A172 (cell line): ENCODE results near the gene HOXB13. TPM values are rescaled to one million over a fixed set of nuclear protein-coding genes. Genes with fewer than 3 reads are reported as not detected.

Experiments used
- DNase-seq: peaks from one replicate; pipeline ENCODE4 v3.0.0-alpha.2; 2015; ENCODE audit warnings: low spot score
- total RNA-seq: library from RNA; depleted of rRNA; stranded (reverse); fragments of >200 nt; shearing (Covaris generic); gene quantifications from 2 replicates; pipeline ENCODE4 v1.2.3, GENCODE V29; 2014; rRNA removed

Gene HOXB13
- total RNA-seq, 1 experiment from 2014 or later = 1.2 TPM

GRCh38 chr17:48711128-48711527 is 17.4 kb downstream of the HOXB13 start:
- no peak for DNase-seq

- no peak for DNase-seq
Measured at GRCh38 chr17:48704361-48705248, 23.9 kb downstream of the HOXB13 start.

- no peak for DNase-seq
Measured at GRCh38 chr17:48701864-48702532, 26.6 kb downstream of the HOXB13 start.

- no peak for DNase-seq
Measured at GRCh38 chr17:48693178-48693577, 35.4 kb downstream of the HOXB13 start.

GRCh38 chr17:48692049-48692448 is 36.5 kb downstream of the HOXB13 start:
- no peak for DNase-seq

- DNase-seq = no peak
Measured at GRCh38 chr17:48690655-48691054, 37.9 kb downstream of the HOXB13 start.

- DNase-seq = no peak
Measured at GRCh38 chr17:48681609-48682008, 46.9 kb downstream of the HOXB13 start.

GRCh38 chr17:48679385-48680096 is 49.0 kb downstream of the HOXB13 start:
- peak; percentile 6 for DNase-seq

- DNase-seq = peak; percentile 53
Measured at GRCh38 chr17:48678141-48678971, 50.2 kb downstream of the HOXB13 start.

- no peak for DNase-seq
Measured at GRCh38 chr17:48676963-48677558, 51.5 kb downstream of the HOXB13 start.

Other genes with a start within 250 kb of the HOXB13 start
- gene HOXB1, start 197.7 kb downstream of the HOXB13 start, total RNA-seq = not detected in 2 replicates
- gene HOXB2, start 183.6 kb downstream of the HOXB13 start, total RNA-seq = 27.0 and 30.6 TPM in 2 replicates
- gene HOXB4, start 150.4 kb downstream of the HOXB13 start, total RNA-seq = 5.1 and 6.3 TPM in 2 replicates
- 20.1 and 24.1 TPM in 2 replicates for gene HOXB3, start 138.5 kb downstream of the HOXB13 start, total RNA-seq
- 2.0 and 2.4 TPM in 2 replicates for gene HOXB5, start 135.0 kb downstream of the HOXB13 start, total RNA-seq
- gene HOXB6, start 123.8 kb downstream of the HOXB13 start, total RNA-seq = 40.2 and 58.7 TPM in 2 replicates
- 22.4 and 24.7 TPM in 2 replicates for gene HOXB7, start 117.7 kb downstream of the HOXB13 start, total RNA-seq
- gene HOXB8, start 113.5 kb downstream of the HOXB13 start, total RNA-seq = 34.8 and 56.0 TPM in 2 replicates
- gene HOXB9, start 102.4 kb downstream of the HOXB13 start, total RNA-seq = 6.2 and 8.3 TPM in 2 replicates
- gene PRAC1, start 6.2 kb downstream of the HOXB13 start, total RNA-seq = not detected in 2 replicates
- not detected in 2 replicates for gene PRAC2, start 5.6 kb downstream of the HOXB13 start, total RNA-seq
- gene TTLL6, start 88.5 kb upstream of the HOXB13 start, total RNA-seq = 0.02 TPM in 1 of 2 replicates, not detected in the other
- 50.3 and 78.4 TPM in 2 replicates for gene CALCOCO2, start 102.3 kb upstream of the HOXB13 start, total RNA-seq
- 154 and 231 TPM in 2 replicates for gene ATP5MC1, start 164.0 kb upstream of the HOXB13 start, total RNA-seq
- gene UBE2Z, start 179.7 kb upstream of the HOXB13 start, total RNA-seq = 112 and 118 TPM in 2 replicates
- gene SNF8, start 216.1 kb upstream of the HOXB13 start, total RNA-seq = 157 and 175 TPM in 2 replicates
- gene GIP, start 239.8 kb upstream of the HOXB13 start, total RNA-seq = not detected in 2 replicates